Measurements from ENCODE around the gene RNF212B. TPM values are rescaled to one million over a fixed set of nuclear protein-coding genes. Genes with fewer than 3 reads are reported as not detected.
"Not testable (repeated sequence)": the region's sequence is repeated elsewhere in the genome, so short reads cannot be mapped to it uniquely, and the experiment has no call there.

Gene RNF212B
- polyA plus RNA-seq, 1 experiment: not detected

- ChIA-PET CTCF (interaction anchor here (0.6 kb wide), 1 partner anchor 24 kb away, joined by 3 read pairs; no protein-coding TSS in a partner anchor), POLR2A (interaction anchor here (0.6 kb wide), 1 partner anchor 37 kb away, joined by 3 read pairs; the partner anchor contains the start of gene BCL2L2)
- no peak for DNase-seq (ENCODE audit: low read depth)
- H3K27me3 ChIP-seq (ENCODE audit: control insufficient read depth, insufficient read depth, low read length): no peaks in the 10 kb centered on the region
- no peaks in the 10 kb centered on the region for H3K36me3 ChIP-seq (ENCODE audit: control insufficient read depth, insufficient read depth, low read length)
- H3K4me3 ChIP-seq (ENCODE audit: low read depth, low read length): no peak overlapping the region
- no peak for TF ChIP-seq CTCF (IDR thresholded peaks at IDR 0.05; ENCODE audit: insufficient read depth, low read depth, low read length)
Measured at GRCh38 chr14:23269193-23269592, 31.5 kb downstream of the RNF212B start.

GRCh38 chr14:23275412-23275811 lies 37.7 kb downstream of the RNF212B start:
- no peak for TF ChIP-seq CTCF (IDR thresholded peaks at IDR 0.05; ENCODE audit: insufficient read depth, low read depth, low read length)
- no peak for DNase-seq (ENCODE audit: low read depth)
- no peaks in the 10 kb centered on the region for H3K27me3 ChIP-seq (ENCODE audit: control insufficient read depth, insufficient read depth, low read length)
- POLR2A ChIA-PET: no interaction called here
- CTCF ChIA-PET: interaction anchor here (0.6 to 2.4 kb wide), 3 partner anchors 11 to 43 kb away, joined by 3 to 9 read pairs (median 8); no protein-coding TSS in a partner anchor
- H3K4me3 ChIP-seq (ENCODE audit: low read depth, low read length): no peak overlapping the region
- no peaks in the 10 kb centered on the region; the same call in 1 of the 2 replicates for H3K36me3 ChIP-seq (ENCODE audit: control insufficient read depth, insufficient read depth, low read length)

- CTCF ChIA-PET: interaction anchor here (0.7 to 0.9 kb wide), 3 partner anchors 10 to 103 kb away, joined by 3 to 4 read pairs (median 3); no protein-coding TSS in a partner anchor
- DNase-seq (ENCODE audit: low read depth): no peak
- TF ChIP-seq CTCF (IDR thresholded peaks at IDR 0.05; ENCODE audit: insufficient read depth, low read depth, low read length): no peak
- Histone ChIP-seq H3K27me3 (ENCODE audit: control insufficient read depth, insufficient read depth, low read length) (no peaks in the 10 kb centered on the region), H3K36me3 (ENCODE audit: control insufficient read depth, insufficient read depth, low read length) (no peaks in the 10 kb centered on the region; the same call in 1 of the 2 replicates), H3K4me3 (ENCODE audit: low read depth, low read length) (no peak overlapping the region)
- POLR2A ChIA-PET: no interaction called here
Measured at GRCh38 chr14:23277189-23277588, 39.5 kb downstream of the RNF212B start.

GRCh38 chr14:23277928-23278327 lies 40.2 kb downstream of the RNF212B start:
- H3K4me3 ChIP-seq (ENCODE audit: low read depth, low read length); H3K27me3 ChIP-seq (ENCODE audit: control insufficient read depth, insufficient read depth, low read length); H3K36me3 ChIP-seq (ENCODE audit: control insufficient read depth, insufficient read depth, low read length); DNase-seq (ENCODE audit: low read depth): not testable (repeated sequence)
- POLR2A ChIA-PET: interaction anchor here (0.6 kb wide), 1 partner anchor 17 kb away, joined by 7 read pairs; no protein-coding TSS in a partner anchor
- CTCF ChIA-PET: interaction anchor here (0.6 to 1.2 kb wide), 5 partner anchors 10 to 209 kb away, joined by 3 read pairs; no protein-coding TSS in a partner anchor

GRCh38 chr14:23281247-23281646 lies 43.5 kb downstream of the RNF212B start:
- no peak for DNase-seq (ENCODE audit: low read depth)
- H3K27me3 ChIP-seq (ENCODE audit: control insufficient read depth, insufficient read depth, low read length): no peaks in the 10 kb centered on the region
- no peak overlapping the region for H3K4me3 ChIP-seq (ENCODE audit: low read depth, low read length)
- no peaks in the 10 kb centered on the region for H3K36me3 ChIP-seq (ENCODE audit: control insufficient read depth, insufficient read depth, low read length)
- ChIA-PET POLR2A (no interaction called here), CTCF (interaction anchor here (0.9 to 2.2 kb wide), 3 partner anchors 12 to 34 kb away, joined by 3 to 9 read pairs (median 3); no protein-coding TSS in a partner anchor)
- no peak for TF ChIP-seq CTCF (IDR thresholded peaks at IDR 0.05; ENCODE audit: insufficient read depth, low read depth, low read length)
